Panc1 (cell line): Measurements from ENCODE around the gene FIGLA. TPM values are rescaled to one million over a fixed set of nuclear protein-coding genes. Genes with fewer than 3 reads are reported as not detected.
"Not testable (repeated sequence)": the region's sequence is repeated elsewhere in the genome, so short reads cannot be mapped to it uniquely, and the experiment has no call there.

Experiments used
- ATAC-seq: fragments of 200-7000 bp; cut with Tn5 transposase; 2 replicates; pipeline ENCODE4 v1.9.1; 2020; ENCODE audit warnings: mild to moderate bottlenecking, moderate library complexity
- BruUV-seq: library from RNA; stranded (reverse); fragments of 400-500 nt; replicated peaks from 2 replicates; lab custom pipeline; 2021; lab: Mats Ljungman, UMichigan
- CTCF ChIA-PET: fragments of 300-600 bp; sonication (Branson Sonifier 250); formaldehyde crosslinking; loops from one replicate; lab custom pipeline; 2022; ENCODE audit warnings: antibody characterized with exemption; lab: Charles Lee
- POLR2A ChIA-PET: fragments of 300-600 bp; sonication (Branson Sonifier 250); formaldehyde crosslinking; loops from one replicate; lab custom pipeline; 2022; ENCODE audit warnings: antibody characterized with exemption; lab: Charles Lee
- DNase-seq: peaks from one replicate; pipeline ENCODE4 v3.0.0-alpha.2; 2010; ENCODE audit warnings: low read depth, low spot score
- H3K27ac ChIP-seq: 2 replicates; pipeline ENCODE4 v1.5.1; 2011; ENCODE audit warnings: mild to moderate bottlenecking, low read length, inconsistent platforms
- H3K27me3 ChIP-seq: fragments of 200-500 bp; sonication (Bioruptor generic); 2 replicates; pipeline ENCODE4 v1.6.0; 2014; ENCODE audit warnings: low read length, inconsistent platforms; ENCODE audit not compliant: control insufficient read depth, insufficient read depth
- H3K36me3 ChIP-seq: fragments of 200-500 bp; sonication (Bioruptor generic); 2 replicates; pipeline ENCODE4 v1.5.1; 2014; ENCODE audit warnings: inconsistent platforms, mild to moderate bottlenecking, low read length, moderate library complexity; ENCODE audit not compliant: control insufficient read depth, insufficient read depth
- H3K4me1 ChIP-seq: 2 replicates; pipeline ENCODE4 v1.5.1; 2011; ENCODE audit warnings: inconsistent platforms, mild to moderate bottlenecking, low read length, moderate library complexity; ENCODE audit not compliant: control insufficient read depth, insufficient read depth
- H3K4me3 ChIP-seq, 2 experiments: 2 replicates each; pipeline ENCODE4 v1.5.1; 2011 to 2012; ENCODE audit warnings: low read depth in 2 of 2, low read length in 2 of 2, mild to moderate bottlenecking in 2 of 2, inconsistent platforms in 1 of 2, moderate library complexity in 1 of 2
- H3K9me3 ChIP-seq: fragments of 200-500 bp; sonication (Bioruptor generic); 2 replicates; pipeline ENCODE4 v1.5.1; 2014; ENCODE audit warnings: low read depth, mild to moderate bottlenecking, inconsistent platforms, low read length, moderate library complexity; ENCODE audit not compliant: control insufficient read depth, insufficient read depth
- POLR2AphosphoS5 ChIP-seq: IDR thresholded peaks from 2 replicates; pipeline ENCODE4 v1.6.1; 2012; ENCODE audit warnings: mild to moderate bottlenecking, low read depth, low read length, moderate library complexity
- SIN3A ChIP-seq: IDR thresholded peaks from 2 replicates; pipeline ENCODE4 v1.6.1; 2012; ENCODE audit warnings: low read depth, mild to moderate bottlenecking, low read length, moderate library complexity, borderline replicate concordance; ENCODE audit not compliant: insufficient read depth
- TCF7L2 ChIP-seq: IDR thresholded peaks from 2 replicates; pipeline ENCODE4 v1.6.1; 2011; ENCODE audit warnings: mild to moderate bottlenecking, low read depth, low read length, inconsistent platforms
- in situ Hi-C: cut with HindIII; loops from 2 replicates; pipeline ENCODE4 v1.10.0; 2016; ENCODE audit warnings: low sequenced_read_pairs, low pct_unique_long_range_greater_than_20kb
- intact Hi-C: fragments of 100-400 bp; cut with micrococcal nuclease; formaldehyde crosslinking; loops from one replicate; pipeline ENCODE4 v1.10.0; 2022; ENCODE audit not compliant: unreplicated experiment
- total RNA-seq: library from RNA; stranded (reverse); gene quantifications from one replicate; pipeline ENCODE4 v1.2.1, GENCODE V29; 2021; ENCODE audit not compliant: unreplicated experiment
- TF ChIP-seq, protein P1 (sequence below), 2 experiments: IDR thresholded peaks; 2 replicates each; pipeline ENCODE4 v1.6.1; 2011 to 2012; ENCODE audit warnings: low read depth in 2 of 2, control low read depth in 1 of 2, low read length in 1 of 2, mild to moderate bottlenecking in 1 of 2, moderate library complexity in 1 of 2; ENCODE audit not compliant: insufficient read depth in 1 of 2
- TF ChIP-seq, protein P2 (sequence below): fragments of 450-650 bp; IDR thresholded peaks from 2 replicates; pipeline ENCODE4 v1.5.1; 2017; ENCODE audit warnings: mild to moderate bottlenecking

The FIGLA gene
- total RNA-seq, 1 experiment from 2014 or later, result not detected

DNA sequence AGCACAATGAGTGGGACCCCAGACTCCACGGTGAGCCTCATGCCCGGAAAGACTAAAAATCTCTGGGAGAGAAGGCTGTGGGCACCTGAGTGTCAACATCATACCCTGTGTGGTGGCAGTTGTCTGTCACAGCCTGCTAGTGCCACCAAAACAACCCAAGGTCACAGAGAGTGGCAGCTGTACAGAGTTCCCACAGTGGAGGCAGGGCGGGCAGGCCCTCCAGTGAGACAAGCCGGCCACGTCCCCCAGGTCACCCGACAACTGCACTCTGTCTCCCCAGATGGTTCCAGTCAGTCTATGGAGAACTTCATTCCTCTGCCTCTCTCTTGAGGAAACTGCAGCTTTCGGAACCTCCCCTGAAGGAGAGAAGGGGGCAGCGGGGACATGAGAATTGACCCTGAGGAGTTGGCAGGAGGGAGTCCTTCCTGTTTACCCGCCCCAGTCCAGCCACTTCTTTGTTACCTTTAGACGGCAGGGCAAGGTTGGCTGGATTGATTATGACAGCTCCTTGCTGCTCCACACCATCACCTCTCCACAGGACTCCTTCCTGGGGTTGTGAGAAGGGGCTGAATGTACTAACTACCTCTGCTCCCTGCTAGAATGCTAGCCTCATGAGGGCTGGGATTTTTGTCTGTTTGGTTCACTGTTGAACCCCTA lies 11.3 kb upstream of the FIGLA start:
- no peak overlapping the region for H3K4me3 ChIP-seq
- no peak overlapping the region for H3K27ac ChIP-seq
- ChIA-PET POLR2A (no interaction called here), CTCF (no interaction called here)
- no peaks in the 10 kb centered on the region for H3K4me1 ChIP-seq
- BruUV-seq, result no TSS peak
- intact Hi-C loops, result no loop called here
- H3K9me3 ChIP-seq, result no peaks in the 10 kb centered on the region
- in situ Hi-C loops, result no loop called here
- no peak for DNase-seq
- TF ChIP-seq POLR2AphosphoS5, result no peak
- TF ChIP-seq, protein P1, sequence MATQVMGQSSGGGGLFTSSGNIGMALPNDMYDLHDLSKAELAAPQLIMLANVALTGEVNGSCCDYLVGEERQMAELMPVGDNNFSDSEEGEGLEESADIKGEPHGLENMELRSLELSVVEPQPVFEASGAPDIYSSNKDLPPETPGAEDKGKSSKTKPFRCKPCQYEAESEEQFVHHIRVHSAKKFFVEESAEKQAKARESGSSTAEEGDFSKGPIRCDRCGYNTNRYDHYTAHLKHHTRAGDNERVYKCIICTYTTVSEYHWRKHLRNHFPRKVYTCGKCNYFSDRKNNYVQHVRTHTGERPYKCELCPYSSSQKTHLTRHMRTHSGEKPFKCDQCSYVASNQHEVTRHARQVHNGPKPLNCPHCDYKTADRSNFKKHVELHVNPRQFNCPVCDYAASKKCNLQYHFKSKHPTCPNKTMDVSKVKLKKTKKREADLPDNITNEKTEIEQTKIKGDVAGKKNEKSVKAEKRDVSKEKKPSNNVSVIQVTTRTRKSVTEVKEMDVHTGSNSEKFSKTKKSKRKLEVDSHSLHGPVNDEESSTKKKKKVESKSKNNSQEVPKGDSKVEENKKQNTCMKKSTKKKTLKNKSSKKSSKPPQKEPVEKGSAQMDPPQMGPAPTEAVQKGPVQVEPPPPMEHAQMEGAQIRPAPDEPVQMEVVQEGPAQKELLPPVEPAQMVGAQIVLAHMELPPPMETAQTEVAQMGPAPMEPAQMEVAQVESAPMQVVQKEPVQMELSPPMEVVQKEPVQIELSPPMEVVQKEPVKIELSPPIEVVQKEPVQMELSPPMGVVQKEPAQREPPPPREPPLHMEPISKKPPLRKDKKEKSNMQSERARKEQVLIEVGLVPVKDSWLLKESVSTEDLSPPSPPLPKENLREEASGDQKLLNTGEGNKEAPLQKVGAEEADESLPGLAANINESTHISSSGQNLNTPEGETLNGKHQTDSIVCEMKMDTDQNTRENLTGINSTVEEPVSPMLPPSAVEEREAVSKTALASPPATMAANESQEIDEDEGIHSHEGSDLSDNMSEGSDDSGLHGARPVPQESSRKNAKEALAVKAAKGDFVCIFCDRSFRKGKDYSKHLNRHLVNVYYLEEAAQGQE (IDR thresholded peaks at IDR 0.05; ENCODE audit: insufficient read depth in 1 of 2, low read depth in 2 of 2, low read length in 1 of 2), result no peak
- TF ChIP-seq TCF7L2, result no peak
- TF ChIP-seq SIN3A, result no peak
- TF ChIP-seq, protein P2, sequence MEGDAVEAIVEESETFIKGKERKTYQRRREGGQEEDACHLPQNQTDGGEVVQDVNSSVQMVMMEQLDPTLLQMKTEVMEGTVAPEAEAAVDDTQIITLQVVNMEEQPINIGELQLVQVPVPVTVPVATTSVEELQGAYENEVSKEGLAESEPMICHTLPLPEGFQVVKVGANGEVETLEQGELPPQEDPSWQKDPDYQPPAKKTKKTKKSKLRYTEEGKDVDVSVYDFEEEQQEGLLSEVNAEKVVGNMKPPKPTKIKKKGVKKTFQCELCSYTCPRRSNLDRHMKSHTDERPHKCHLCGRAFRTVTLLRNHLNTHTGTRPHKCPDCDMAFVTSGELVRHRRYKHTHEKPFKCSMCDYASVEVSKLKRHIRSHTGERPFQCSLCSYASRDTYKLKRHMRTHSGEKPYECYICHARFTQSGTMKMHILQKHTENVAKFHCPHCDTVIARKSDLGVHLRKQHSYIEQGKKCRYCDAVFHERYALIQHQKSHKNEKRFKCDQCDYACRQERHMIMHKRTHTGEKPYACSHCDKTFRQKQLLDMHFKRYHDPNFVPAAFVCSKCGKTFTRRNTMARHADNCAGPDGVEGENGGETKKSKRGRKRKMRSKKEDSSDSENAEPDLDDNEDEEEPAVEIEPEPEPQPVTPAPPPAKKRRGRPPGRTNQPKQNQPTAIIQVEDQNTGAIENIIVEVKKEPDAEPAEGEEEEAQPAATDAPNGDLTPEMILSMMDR, result no peak
- no peak for ATAC-seq
- H3K27me3 ChIP-seq, result peaks cover 12% of the 10 kb centered on the region
- H3K36me3 ChIP-seq, result no peaks in the 10 kb centered on the region

DNA sequence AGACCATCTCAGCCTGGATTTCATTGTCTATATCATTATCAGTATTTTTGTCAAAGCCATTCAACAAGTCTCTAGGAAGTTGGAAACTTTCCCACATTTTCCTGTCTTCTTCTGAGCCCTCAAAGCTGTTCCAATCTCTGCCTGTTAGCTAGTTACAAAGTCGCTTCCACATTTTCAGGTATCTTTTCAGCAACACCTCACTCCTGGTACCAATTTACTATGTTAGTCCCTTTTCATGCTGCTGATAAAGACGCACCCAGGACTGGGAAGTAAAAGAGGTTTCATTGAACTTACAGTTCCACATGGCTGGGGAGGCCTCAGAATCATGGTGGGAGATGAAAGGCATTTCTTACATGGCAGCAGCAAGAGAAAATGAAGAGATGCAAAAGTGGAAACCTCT lies 9.3 kb upstream of the FIGLA start:
- no peak overlapping the region for H3K4me3 ChIP-seq
- ChIA-PET POLR2A (no interaction called here), CTCF (no interaction called here)
- intact Hi-C loops, result no loop called here
- no peaks in the 10 kb centered on the region for H3K36me3 ChIP-seq
- ATAC-seq (no peak), DNase-seq (no peak)
- in situ Hi-C loops, result no loop called here
- BruUV-seq, result no TSS peak
- H3K27ac ChIP-seq, result no peak overlapping the region
- TF ChIP-seq POLR2AphosphoS5 (no peak), SIN3A (no peak), TCF7L2 (no peak)
- TF ChIP-seq, protein P1 (IDR thresholded peaks at IDR 0.05; ENCODE audit: insufficient read depth in 1 of 2, low read depth in 2 of 2, low read length in 1 of 2), result no peak
- TF ChIP-seq, protein P2, result no peak
- H3K9me3 ChIP-seq, result no peaks in the 10 kb centered on the region
- no peaks in the 10 kb centered on the region for H3K4me1 ChIP-seq
- peaks cover 15% of the 10 kb centered on the region for H3K27me3 ChIP-seq

DNA sequence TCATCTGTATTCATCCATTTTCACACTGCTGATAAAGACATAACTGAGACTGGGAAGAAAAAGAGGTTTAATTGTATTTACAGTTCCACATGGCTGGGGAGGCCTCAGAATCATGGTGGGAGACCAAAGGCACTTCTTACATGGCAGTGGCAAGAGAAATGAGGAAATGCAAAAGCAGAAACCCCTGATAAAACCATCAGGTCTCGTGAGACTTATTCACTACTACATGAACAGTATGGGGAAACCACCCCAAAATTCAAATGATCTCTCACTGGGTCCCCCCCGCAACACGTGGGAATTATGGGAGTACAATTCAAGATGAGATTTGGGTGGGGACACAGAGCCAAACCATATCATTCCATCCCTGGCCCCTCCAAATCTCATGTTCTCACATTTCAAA lies 7.6 kb upstream of the FIGLA start:
- H3K27ac ChIP-seq, H3K9me3 ChIP-seq, intact Hi-C loops, H3K36me3 ChIP-seq, BruUV-seq, CTCF ChIA-PET, in situ Hi-C loops, POLR2A ChIA-PET, DNase-seq, H3K4me1 ChIP-seq, ATAC-seq, H3K4me3 ChIP-seq: not testable (repeated sequence)
- H3K27me3 ChIP-seq, result peaks cover 21% of the 10 kb centered on the region
